Mammary epithelial cell (primary cell): ENCODE measurements around the gene COG2.

ENCODE experiments used
- EZH2 ChIP-seq: IDR thresholded peaks from 2 replicates; pipeline ENCODE4 v1.6.1; 2012; ENCODE audit warnings: low read length, inconsistent platforms, borderline replicate concordance
- TF ChIP-seq, protein P1 (sequence below), 2 donors: IDR thresholded peaks in 1 of 2; conservative IDR thresholded peaks in 1 of 2; 2 replicates each; pipeline ENCODE4 v1.5.1; 2011 to 2012; ENCODE audit warnings: inconsistent platforms in 2 of 2, low read length in 2 of 2, mild to moderate bottlenecking in 2 of 2, control low read depth in 1 of 2, low read depth in 1 of 2; ENCODE audit not compliant: insufficient read depth in 1 of 2; ENCODE audit errors: extremely low read depth in 1 of 2

DNA sequence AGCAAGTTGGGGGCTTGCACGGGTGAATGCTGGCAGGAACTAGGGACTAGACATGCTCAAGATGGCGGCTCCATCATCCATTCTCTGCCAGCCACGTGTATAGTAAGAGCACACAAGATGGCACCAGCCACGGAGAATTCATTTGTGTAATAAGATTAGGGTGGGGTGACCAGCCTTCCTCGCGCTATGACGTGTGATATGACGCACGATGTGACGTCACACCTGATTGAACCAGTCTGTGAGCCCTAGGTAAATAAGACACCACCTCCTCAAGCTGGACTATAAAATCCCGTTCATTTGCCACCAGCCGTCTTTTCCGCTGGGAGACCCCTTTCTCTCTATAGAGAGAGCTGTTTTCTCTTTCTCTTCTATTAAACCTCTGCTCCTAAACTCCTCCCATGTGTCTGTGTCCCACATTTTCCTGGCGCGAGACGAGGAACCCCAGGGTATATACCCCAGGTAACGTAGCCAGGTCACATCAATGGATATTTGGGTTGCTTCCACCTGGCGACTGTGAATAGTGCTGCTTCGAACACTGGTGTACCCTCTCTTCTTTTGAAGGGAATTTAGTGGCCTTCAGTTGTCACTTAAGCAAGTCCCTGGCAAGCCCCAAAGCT, 18.1 kb upstream of the COG2 start:
- TF ChIP-seq EZH2 = no peak
- TF ChIP-seq, protein P1, sequence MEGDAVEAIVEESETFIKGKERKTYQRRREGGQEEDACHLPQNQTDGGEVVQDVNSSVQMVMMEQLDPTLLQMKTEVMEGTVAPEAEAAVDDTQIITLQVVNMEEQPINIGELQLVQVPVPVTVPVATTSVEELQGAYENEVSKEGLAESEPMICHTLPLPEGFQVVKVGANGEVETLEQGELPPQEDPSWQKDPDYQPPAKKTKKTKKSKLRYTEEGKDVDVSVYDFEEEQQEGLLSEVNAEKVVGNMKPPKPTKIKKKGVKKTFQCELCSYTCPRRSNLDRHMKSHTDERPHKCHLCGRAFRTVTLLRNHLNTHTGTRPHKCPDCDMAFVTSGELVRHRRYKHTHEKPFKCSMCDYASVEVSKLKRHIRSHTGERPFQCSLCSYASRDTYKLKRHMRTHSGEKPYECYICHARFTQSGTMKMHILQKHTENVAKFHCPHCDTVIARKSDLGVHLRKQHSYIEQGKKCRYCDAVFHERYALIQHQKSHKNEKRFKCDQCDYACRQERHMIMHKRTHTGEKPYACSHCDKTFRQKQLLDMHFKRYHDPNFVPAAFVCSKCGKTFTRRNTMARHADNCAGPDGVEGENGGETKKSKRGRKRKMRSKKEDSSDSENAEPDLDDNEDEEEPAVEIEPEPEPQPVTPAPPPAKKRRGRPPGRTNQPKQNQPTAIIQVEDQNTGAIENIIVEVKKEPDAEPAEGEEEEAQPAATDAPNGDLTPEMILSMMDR (conservative IDR thresholded peaks at IDR 0.05 in 1 of 2, IDR thresholded peaks at IDR 0.05 in 1 of 2; ENCODE audit: extremely low read depth in 1 of 2, insufficient read depth in 1 of 2, low read depth in 1 of 2, low read length in 2 of 2) = no peak
